Activated CD4-positive, alpha-beta T cell treated with anti-CD3 and anti-CD28 coated beads, Interleukin-2, amount 50 U/mL, for 4 hours (primary cell): ENCODE data around the gene KAZN.
"Not testable (repeated sequence)": the region's sequence is repeated elsewhere in the genome, so short reads cannot be mapped to it uniquely, and the experiment has no call there.

ENCODE experiments used
- DNase-seq, 2 experiments: peaks; one replicate each; pipeline ENCODE4 v3.0.0-alpha.2; 2020

KAZN gene

GRCh38 chr1:14948112-14948652 lies 349.7 kb downstream of the KAZN start:
- no peak for DNase-seq

- DNase-seq, result no peak
Observed at GRCh38 chr1:14949270-14949835, 350.9 kb downstream of the KAZN start.

DNA sequence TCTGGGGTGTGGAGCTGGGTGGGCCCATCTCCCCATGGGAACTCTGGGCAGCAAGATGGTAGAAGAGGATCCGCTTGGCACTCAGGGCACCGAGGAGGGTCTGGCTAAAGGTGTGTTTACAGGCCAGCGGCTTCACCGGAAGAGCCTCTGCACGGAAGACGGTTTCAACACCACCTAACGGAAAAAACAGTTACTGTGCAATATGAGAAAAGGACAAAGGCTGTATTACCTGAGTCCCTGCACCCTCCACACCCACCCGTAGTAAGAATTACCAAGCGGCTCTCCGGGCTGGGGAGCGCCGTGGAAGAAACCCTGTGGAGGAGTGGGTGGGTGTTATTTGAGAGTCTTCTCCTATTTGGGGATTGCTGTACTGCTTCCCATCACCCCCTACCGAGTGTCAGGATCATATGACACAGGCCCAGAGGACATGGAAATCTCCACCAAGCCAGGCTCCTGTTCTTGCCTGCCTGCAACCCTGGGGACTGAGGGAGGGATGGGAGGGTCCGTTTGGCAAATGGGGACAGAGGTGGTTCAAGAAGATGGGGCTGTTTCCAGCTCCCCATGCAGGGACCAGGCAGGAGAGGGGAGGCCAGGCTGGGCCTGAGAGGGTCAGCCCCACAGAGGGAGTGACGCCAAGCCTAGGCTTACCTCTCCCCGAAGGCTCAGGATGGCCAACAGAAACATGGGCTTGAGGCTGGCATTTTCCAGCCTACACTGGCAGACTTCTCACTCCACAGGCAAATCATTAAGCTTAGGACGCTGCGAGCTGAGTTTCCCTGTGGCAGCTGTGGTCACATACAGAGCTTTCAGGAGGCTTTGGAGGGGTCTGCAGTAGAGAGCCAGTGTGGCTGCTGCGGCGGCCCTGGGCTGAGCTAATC lies 351.6 kb downstream of the KAZN start:
- no peak for DNase-seq

- no peak for DNase-seq
Observed at GRCh38 chr1:14951766-14952165, 353.3 kb downstream of the KAZN start.

GRCh38 chr1:14952626-14953314 lies 354.3 kb downstream of the KAZN start:
- no peak for DNase-seq

GRCh38 chr1:14954210-14954609 lies 355.7 kb downstream of the KAZN start:
- no peak for DNase-seq

DNA sequence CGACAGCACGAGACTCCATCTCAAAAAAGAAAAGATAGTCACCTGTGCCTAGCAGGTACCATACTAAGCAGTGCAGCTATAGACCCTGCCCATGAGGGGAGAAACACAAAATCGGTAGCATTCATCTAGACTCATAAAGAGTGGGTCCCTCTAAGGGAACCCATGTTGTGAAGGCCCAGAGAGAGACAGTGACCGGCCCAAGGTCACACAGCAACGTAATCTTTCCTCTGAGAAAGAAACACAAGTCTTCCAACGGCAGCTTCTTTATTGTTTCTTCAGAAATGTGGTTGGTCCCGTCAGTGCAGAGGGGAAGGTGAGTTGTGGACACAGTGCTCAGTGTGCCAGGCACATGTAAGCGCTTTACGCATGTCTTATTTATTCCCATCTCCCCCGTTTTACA lies 356.4 kb downstream of the KAZN start:
- no peak for DNase-seq

DNA sequence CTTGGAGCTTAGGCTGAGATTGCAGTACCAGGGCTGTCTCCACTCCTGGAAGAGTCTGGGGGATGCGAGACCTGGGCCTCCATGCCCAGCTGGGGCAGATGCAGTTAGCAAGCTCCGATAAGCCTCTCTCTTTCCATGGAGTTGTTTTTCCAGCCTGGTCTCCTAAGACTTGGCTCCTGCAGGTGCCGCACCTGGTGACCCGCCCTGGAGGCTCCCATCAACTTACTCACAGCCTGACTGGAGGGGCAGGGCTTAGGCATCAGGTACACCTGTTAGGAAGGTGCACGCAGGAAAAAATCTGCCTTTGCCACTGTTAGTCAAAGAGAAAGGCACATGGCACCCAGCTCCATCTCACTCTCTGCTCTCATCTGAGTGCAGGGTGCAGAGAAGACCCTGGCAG lies 356.9 kb downstream of the KAZN start:
- no peak for DNase-seq

DNA sequence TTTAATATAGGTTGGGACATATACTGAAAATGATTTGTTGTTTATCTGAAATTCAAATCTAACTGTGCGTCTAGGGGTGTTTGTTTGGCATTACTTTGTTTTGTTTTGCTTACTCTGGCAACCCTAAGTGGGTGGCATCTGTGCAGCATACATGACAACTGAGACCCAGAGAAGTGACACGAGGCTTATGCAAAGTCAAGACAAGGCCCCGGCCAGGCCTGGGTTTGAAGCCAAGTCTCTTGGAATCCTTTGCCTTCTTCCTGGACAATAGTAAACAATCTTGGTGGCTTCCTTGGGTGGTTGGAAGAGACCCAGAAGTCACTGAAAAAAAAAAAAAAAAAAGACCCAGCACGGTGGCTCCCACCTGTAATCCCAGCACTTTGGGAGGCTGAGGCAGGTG lies 357.5 kb downstream of the KAZN start:
- no peak for DNase-seq

DNA sequence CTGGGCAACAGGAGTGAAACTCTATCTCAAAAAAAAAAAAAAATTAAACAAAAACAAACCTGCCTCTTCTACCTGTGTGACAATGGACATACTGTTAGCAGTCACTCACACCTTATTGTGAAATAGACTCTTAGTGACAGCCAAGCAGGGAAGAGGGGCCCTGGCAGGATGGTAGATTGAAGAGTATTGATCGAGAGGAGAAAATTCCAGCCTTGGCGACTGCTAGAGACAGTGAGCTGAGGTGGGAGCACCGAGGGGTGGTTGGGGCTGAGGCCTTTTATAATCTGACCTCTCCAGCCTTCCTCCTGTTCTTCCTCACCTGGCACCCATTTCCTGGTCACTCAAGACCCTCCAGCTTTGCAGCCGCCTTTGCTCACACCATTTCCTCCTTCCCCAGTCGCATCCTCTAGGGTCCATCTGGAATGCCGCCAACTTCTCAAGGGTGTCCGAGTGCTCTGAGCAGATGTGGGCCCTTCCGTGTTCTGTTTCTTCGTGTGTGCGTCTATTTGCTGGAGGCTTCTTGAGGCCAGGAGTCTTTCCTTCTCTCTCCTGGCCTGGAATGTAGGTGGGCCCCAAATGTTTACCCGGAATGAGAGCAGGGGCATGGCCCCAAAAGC lies 358.2 kb downstream of the KAZN start:
- DNase-seq, result no peak

GRCh38 chr1:14957375-14958098 lies 359.1 kb downstream of the KAZN start:
- no peak for DNase-seq

DNA sequence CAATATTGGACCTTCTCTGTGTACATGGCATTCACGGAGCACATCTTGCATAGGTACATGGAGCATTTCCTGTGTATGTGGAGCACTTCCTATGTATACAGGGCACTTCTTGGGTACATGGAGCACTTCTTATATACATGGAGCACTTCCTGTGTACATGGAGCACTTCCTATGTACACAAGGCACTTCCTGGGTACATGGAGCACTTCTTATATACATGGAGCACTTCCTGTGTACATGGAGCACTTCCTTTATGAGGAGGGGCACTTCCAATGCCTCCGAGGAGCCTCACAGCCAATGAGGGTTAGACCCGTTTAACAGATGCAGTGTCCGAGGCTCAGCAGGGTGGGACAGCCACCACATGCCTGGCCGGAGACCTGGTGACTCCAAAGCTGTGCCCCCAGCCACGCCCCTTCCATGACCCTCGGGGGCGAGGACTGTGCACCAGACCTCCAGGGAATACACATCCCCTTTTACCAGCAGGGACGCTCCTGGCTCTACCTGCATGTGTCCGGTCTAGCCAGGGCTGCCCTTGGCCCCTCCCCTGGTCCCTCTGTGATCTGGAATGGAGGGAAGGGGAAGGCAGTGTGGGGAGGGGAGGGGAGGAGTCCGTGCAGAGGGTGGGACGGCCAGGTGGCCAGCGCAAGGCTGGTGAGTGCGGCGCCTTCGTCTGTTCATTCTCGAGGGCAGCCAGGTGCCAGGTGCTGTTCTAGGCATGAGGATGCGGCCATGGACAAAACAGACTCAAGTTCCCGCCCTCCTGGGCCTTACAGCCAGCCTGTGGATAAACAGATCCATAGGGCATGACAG lies 360.0 kb downstream of the KAZN start:
- no peak for DNase-seq

DNA sequence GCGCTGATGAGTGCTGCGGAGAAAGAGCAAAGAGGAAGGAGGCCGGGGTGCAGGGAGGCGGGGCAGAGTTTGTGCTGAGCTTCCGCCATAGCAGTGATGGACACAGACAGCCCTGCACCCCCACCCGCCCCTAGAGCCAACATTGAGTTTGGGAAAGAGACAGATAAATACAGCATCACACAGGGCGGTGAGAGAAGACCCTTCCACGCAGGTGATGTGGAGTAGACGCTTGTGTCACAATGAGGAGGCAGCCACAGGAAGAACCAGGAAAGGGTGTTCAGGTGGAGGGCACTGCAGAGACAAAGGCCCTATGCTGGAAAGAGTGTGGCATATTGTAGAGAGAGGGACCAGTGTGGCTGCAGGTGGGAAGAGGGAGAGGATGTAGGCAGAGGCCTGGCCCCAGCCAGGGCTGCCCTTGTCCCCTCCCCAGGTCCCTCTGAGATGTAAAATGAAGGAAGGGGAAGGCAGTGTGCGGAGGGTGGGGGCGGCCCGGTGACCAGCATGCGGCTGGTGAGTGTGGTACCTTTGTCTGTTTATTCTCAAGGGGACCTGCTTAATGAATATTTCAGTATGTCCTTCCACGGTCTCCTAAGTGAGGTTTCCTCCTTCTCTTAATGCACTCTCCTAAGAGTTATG lies 360.7 kb downstream of the KAZN start:
- no peak for DNase-seq

- DNase-seq, result no peak
Observed at GRCh38 chr1:14961661-14962267, 363.3 kb downstream of the KAZN start.

DNA sequence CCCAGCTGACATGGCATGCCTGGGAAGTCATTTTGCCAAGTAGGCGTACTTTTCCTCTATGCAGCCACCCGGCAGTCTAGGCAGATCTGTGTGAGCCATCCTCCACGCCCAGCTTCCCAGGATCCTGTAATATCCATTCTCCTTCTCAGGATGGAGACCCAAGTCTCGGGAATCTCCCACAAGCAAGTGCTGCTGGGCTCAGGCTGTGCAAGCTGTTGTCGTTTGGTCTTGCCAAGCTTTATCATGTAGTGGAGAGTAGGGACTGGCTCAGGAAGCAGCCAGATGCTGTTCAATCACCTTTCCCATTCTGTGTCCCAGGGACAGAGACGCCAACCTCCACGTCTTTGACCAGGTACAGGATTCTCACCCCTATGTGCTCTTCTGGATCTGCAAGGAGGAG lies 363.9 kb downstream of the KAZN start:
- no peak for DNase-seq

- not testable (repeated sequence) for DNase-seq
Observed at GRCh38 chr1:14963791-14964710, 365.6 kb downstream of the KAZN start.

DNA sequence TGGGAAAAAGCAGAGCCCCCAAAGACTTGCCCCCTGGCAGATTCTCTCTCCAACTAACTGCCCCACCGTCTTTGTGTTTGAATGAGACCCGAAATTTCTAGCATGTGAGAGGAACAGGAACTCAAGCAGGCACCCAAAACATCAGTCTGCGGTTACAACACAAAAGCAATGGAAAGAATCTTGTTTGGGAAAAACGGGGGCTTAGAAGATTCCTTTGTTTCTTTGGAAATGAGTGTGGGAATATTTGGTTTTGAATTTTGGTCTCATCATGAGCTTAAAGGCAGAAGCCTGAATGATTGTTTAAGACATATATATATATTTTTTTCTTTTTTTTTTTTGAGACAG lies 366.2 kb downstream of the KAZN start:
- no peak for DNase-seq

- DNase-seq, result no peak
Observed at GRCh38 chr1:14968251-14968851, 369.9 kb downstream of the KAZN start.

DNA sequence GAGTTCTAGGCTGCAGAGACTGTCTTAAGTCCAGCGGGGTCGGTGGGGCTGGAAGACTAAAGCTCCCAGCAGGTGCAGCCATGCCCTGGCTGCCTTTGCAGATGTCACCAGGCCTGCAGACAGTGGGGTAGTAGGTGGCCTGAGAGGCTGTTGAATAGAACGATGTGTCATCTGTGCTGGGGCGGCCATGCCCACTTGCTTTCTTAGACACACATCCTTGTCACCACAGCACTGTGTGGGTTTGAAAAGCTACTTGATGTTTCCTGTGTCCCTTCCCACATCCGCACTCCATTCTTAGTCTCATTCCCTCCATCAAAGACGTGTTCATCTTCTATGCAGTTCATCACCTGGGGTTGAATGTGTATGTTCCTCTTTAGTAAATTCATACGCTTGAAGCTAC lies 370.5 kb downstream of the KAZN start:
- no peak for DNase-seq
